VCaP (cell line): ENCODE data around the gene JPH2.

ENCODE experiments used
- H3K27ac ChIP-seq: fragments of 450-650 bp; 2 replicates; pipeline ENCODE4 v1.5.1; 2017
- TF ChIP-seq, protein P1 (sequence below): fragments of 450-650 bp; conservative IDR thresholded peaks from 2 replicates; pipeline ENCODE4 v1.5.1; 2017; ENCODE audit warnings: mild to moderate bottlenecking, moderate library complexity

The JPH2 gene

GRCh38 chr20:44219170-44219730 is 32.3 kb upstream of the JPH2 start:
- H3K27ac ChIP-seq, result no peak overlapping the region
- TF ChIP-seq, protein P1, sequence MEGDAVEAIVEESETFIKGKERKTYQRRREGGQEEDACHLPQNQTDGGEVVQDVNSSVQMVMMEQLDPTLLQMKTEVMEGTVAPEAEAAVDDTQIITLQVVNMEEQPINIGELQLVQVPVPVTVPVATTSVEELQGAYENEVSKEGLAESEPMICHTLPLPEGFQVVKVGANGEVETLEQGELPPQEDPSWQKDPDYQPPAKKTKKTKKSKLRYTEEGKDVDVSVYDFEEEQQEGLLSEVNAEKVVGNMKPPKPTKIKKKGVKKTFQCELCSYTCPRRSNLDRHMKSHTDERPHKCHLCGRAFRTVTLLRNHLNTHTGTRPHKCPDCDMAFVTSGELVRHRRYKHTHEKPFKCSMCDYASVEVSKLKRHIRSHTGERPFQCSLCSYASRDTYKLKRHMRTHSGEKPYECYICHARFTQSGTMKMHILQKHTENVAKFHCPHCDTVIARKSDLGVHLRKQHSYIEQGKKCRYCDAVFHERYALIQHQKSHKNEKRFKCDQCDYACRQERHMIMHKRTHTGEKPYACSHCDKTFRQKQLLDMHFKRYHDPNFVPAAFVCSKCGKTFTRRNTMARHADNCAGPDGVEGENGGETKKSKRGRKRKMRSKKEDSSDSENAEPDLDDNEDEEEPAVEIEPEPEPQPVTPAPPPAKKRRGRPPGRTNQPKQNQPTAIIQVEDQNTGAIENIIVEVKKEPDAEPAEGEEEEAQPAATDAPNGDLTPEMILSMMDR, result no peak

- TF ChIP-seq, protein P1, result no peak
- no peak overlapping the region for H3K27ac ChIP-seq
Measured at GRCh38 chr20:44218446-44218845, 31.5 kb upstream of the JPH2 start.

DNA sequence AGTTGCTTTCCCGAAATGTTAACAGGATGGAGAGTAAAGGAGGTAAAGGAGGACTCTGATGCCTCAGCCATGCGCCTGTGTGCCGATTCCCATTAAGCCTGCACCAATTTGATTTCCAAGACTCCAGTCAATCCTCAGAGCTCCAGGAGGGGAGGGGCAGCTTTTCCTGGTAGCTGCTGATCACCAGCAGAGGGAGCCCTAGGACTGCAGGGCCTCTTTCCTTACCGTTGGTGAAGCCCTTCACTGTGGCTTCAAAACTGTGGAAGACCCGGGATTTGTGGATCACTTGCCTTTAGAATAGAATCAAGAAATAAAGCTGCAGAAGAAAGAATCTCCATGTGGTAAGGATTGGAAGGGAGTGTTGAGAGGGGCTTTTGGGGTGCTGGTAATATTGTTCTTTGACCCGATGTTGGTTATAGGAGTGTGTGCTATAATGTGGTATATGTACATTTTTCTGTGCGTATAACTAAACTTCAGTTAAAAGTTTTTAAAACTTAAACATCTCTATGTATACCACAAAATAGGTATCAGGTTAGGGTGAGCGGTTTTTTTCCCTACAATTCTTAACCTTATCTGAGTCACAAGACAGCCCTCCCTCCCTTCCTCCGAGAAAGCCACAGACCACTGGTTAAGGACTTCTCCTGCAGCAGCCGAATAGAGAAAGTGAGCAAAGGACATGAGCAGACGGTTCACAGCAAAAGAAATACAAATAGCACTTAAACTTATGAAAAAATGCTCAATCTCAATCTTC is 30.5 kb upstream of the JPH2 start:
- no peak overlapping the region for H3K27ac ChIP-seq
- TF ChIP-seq, protein P1, result peak; percentile 100

DNA sequence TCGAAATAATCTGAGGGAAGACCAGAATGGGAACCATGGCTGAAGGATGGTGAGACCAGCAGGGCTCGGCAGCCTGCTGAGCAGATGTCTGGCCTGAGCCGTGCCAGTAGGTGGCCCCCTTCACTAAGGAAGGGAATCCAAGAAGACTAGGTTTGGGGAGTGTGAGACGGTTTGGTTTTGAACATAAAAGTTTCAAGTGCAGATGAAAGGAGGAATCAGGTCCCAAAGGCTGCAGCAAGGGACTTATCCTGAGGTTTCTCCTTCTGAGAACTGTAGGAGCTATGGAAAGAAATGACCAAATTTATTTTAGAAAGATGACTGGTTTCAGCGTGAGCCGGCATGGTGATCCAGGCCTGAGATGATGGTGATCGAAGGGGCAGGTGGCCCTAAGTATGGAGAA is 28.1 kb upstream of the JPH2 start:
- TF ChIP-seq, protein P1, result peak; percentile 97

GRCh38 chr20:44212792-44213191 is 25.8 kb upstream of the JPH2 start:
- H3K27ac ChIP-seq, result peak overlapping the region; percentile 99; the same call in 1 of the 2 replicates
- TF ChIP-seq, protein P1, result no peak

More for the DNA sequence above, 28.1 kb upstream of the JPH2 start:
- no peak overlapping the region for H3K27ac ChIP-seq

DNA sequence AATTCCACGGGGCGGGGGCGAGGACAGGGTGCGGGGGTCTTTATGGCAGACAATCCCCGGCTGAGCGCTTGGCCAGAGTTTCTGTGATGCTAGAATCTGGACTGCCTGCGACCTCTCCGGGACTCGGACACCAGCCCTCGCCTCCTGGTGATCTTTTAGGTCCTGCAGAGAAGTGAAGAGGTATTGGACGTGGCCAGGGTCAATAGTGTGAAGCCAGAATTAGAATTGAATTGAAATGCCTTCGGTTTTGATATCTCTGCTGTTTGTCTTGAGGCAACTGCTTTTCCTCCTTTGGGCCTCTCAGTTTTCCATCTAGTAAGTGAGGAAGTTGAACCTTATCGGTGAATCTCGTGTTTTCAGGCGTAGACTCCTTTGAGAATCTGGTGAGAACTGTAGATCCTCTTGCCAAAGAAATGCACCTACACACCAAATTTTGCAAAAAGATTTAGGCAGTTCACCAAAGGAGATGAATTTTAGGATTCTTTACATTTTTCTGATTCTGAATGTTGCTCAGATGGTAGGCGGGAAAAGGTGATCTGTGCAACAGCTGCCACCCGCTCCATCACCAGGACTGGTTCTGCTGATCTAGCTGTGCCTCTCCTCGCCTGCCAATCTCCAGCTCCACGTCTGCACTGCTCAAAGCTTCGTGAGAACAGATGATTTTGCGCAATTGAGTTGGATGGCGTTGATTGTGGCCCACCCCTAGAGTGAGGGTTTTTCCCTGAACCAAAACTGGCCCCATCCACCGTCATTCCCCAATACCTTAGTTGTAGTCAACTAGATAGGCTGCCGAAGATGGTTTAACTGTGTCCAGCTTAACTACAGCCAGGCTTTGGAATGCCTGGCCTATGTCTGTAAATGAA is 24.4 kb upstream of the JPH2 start:
- TF ChIP-seq, protein P1, result no peak; the same call in 1 of the 2 replicates
- peak overlapping the region; percentile 99 for H3K27ac ChIP-seq
